Measurements from ENCODE around the gene AGBL3.

DNA sequence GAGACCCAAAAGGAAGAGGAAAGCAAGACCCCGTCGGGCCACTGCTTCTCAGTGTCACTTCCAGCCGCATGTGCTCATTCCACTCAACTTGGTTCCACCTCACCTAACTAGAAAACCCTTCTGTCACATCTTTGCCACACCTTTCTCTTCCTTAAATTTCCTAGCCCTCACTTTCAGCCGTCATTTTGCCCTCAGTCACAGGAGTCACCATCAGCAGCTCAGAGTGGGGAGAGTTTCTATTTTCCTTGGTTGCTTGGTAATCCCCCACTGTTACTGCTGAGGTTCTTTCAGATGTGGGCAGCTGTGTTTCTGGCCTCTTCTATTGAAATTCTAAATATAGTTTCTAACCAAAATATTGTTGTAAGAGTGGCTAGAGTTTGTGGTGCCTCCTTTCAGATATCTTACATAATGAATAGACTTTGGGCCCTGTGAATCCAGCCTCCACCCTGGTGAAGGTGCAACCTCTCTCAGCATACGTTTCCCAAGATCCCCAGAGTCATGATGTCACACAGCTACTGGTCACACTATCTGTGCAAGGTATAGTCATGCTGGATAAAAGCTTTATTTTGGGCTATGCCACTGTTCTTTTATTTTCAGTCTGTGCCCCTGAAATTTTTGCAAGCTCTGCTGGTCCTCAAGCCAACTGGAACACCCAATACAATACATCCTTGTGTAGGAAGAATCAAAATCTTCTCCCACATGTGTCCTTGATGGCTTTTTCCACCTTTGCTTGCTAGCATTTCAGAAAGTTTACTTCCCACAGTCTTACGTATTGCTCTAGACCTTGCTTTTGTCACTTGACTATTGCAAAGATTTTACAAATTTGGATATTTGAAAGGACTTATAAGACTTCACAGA is 9.2 kb downstream of the AGBL3 start:
- TF ChIP-seq CTCF (IDR thresholded peaks at IDR 0.05): no peak
- no peak for TF ChIP-seq POLR2A (IDR thresholded peaks at IDR 0.05)
